HG03159 (cell line): ENCODE measurements around the gene DSP.

ENCODE experiments used
- ATAC-seq: cut with Tn5 transposase; IDR thresholded peaks from one replicate; pipeline ENCODE4 v1.9.1; 2021; ENCODE audit warnings: mild to moderate bottlenecking, moderate library complexity; ENCODE audit not compliant: unreplicated experiment

Gene DSP

DNA sequence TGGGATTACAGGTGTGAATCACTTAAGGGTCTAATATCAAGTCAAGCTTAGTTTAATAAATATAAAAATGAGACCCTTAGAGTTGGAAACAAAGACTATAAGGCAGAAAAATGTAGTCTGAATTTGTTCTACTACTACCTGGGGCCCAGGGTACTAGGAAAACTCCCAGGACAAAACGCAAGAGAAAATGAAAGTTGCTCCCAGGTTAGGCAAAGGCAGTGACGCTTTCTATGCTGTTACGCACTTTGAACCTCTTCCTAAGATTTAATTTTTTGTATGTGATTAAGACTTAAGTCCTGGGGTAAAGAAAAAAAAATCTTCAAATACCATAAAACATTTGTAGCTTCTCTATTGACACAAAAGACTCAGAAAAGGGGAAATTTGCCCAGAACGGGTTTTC is 17.3 kb downstream of the DSP start:
- no peak for ATAC-seq

DNA sequence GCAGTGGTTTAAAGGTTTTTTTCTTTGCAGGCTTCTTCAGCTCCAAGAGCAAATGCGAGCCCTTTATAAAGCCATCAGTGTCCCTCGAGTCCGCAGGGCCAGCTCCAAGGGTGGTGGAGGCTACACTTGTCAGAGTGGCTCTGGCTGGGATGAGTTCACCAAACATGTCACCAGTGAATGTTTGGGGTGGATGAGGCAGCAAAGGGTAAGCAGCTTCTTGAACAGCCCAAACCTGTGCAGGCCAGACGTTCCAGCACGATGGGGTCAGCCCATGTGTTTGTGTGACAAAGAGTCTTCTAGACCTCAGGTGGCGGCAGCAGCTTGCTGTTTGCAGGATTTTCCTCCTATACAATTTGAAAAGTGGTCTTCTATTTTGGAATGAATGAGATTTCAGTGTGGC is 17.7 kb downstream of the DSP start:
- no peak for ATAC-seq

DNA sequence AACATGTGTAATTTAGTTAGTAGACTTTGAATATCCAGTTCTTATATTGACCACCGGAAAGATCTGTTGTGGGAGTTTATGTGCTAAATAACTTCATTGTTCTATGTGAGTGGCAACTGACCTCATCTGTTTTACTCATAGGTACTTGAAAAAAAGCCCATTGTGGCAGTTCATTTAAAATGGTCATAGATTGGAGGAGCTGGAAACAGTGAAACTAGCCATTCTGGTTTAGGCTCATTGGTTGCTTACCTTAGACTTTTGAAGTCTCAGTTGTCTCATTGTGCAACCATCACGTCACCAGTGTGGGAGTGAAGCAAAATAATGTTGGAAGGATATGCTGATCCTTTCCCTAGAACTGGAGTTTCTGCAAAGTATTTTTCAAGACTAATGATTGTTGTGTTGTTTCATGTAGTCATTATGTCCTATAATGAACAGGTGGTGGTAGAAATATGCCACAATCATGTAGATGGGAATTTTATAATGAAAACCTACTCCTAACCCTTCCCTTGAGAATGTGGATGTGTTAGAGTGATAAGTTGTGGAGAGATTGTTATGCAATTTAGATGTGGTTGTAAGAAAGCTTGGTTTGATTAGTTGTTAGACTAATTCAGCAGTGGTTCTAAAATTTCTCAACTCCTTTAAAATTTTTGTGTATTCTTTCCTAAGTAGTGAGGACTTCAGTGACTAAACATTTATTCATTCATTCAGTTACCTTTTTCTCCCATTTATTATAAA is 18.3 kb downstream of the DSP start:
- ATAC-seq: no peak

DNA sequence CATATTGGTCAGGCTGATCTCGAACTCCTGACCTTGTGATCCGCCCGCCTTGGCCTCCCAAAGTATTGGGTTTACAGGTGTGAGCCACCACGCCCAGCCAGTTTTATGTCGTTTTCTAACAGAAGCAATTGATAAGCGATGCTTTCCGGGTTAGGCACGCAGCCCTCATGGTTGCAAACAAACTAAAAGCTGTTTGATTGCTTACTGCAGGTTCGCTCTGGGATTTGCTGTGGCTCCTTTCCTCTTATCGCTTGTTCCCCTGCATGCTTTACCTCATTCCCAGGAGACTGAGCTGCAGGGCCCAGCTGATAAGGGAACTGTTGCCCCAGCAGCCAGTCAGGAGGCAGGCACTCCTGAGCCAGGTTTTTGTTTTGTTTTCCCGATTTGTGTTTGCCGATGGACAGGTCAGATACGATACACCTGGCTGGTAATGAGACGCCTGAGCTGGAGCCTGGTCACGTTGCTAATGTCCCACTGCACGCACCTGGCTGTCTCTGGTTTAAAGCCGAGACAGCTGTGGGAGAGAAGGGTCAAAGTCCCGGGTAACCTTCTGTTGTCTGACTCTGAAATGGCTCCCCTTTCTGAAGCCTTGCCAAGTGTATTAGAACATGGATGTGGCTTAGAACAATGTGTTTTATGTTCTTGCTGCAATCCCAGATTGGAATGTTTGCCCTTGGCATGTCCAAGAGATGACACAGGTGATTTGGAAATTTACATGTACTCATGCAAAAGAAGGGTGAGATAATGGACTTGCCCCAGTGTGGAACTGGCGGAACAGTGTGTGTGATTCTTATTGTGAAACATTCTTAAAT is 19.9 kb downstream of the DSP start:
- ATAC-seq: no peak

DNA sequence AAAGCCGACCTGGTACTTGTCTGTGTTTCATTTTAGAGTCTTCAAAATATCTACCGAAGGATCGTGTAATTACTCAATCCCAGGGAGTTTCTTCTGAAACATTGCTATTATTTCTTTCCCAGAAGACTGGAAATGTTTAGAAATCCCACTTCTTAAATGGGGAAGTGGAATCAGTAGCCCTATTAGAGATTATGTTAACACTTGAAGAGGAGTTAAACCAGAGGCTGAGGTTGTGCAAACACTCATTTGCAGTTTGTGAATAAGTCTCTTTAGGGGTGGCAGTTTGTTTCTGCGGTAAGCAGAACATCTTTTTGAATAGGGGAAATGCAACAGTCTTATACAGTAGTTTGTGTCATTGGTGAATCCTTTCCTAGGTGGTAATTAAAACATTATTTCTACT is 21.3 kb downstream of the DSP start:
- ATAC-seq: no peak

DNA sequence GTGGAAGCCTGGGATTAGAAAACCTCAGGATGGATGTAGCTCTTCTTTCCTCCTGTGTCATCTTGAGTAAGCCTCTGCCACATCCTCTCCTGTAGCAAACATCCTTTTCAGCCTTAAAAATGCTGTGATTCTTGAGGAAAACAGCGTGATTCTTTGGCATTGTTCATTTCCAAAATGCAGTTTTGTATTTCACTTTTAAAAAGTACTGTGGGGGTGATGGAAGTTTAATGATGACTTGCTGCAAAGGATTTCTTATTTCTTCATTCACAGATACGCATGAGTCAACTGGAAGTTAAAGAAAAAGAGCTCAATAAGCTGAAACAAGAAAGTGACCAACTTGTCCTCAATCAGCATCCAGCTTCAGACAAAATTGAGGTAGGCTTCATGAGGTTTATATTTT is 24.6 kb downstream of the DSP start:
- ATAC-seq: no peak

DNA sequence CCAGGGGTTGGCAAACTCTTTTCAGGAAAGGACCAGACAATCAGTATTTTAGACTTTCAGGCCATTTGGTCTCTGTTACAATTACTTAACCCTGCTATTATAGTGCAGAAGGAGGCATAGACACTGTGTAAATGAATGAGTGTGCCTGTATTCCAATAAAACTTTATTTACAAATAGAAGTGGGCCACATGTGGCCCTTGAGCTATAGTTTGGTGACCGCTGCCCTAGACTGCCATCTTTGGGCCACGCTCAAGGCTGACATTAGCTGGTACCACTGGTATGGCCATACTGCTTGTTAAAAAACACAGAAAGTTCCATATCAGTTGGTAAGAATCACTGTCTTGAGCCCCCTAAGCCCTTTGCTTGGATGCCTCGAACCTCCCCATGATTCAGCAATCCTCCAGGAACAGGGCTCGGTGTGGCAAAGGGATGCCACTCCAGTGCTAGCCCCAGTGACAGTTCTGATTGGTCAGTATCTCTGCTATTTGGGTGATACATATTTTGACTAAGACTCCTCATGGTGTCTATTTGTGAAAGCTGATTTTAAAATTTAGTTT is 25.2 kb downstream of the DSP start:
- no peak for ATAC-seq

DNA sequence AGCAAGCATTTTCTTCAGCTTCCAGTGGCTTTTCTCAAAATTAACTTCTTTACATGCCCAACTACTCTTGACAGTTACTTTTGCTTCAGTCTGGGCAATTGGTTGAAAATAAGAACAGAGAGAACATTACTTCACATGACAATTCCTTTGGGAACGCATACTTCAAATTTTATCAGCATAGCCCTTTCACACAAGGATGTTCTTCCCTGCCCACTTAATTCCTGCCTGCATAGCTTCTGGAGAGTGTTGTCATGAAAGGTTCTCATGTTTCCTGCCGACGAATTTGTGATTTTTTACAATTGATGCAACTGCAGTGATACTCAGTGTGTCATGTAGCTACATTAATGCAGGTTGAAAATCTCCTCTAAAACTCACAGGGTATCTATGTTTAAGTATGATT is 26.6 kb downstream of the DSP start:
- no peak for ATAC-seq

DNA sequence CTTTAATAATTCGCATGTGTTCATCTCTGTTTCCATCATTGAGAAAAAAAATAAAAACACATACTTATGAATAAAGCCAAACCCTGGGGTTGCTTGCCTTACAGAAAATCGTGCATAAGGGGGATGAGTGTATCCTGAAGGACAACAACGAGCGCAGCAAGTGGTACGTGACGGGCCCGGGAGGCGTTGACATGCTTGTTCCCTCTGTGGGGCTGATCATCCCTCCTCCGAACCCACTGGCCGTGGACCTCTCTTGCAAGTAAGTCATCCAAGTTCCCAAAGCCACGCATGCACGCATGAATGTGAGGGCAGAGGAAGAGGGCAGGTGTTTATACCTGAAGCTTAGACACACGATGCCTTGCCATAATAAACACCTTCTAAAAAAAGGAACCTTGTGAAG is 27.6 kb downstream of the DSP start:
- no peak for ATAC-seq

DNA sequence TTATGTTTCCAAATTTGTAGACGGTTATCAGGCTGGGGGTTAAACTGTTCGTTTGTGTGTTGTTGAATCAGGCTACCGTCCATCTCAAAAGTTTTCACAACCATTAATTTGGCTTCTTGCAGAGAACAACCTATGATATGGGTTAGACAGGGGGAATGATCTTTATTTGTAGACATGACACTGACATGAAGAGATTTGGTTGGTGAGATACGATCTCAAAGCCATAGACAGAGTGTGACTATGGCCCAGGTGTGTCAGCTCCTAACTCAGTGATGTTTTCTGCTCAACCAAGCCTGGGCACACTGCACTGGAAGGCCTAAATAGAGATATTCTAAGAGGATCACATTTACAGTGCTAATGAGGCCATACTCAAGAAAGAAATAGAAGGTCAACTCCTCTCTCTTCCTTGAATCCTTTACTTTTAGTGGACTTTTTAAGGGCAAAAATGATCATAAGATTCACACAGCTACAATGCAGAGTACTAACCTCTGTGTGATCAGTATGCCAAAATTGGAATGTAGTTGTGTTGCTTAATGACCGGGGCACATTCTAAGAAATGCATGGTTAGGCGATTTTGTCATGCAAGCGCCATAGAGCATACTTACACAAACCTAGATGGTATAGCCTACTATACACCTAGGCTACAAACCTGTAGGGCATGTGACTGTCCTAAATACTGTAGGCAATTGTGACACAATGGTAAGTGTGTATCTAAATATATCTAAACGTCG is 30.9 kb downstream of the DSP start:
- no peak for ATAC-seq

DNA sequence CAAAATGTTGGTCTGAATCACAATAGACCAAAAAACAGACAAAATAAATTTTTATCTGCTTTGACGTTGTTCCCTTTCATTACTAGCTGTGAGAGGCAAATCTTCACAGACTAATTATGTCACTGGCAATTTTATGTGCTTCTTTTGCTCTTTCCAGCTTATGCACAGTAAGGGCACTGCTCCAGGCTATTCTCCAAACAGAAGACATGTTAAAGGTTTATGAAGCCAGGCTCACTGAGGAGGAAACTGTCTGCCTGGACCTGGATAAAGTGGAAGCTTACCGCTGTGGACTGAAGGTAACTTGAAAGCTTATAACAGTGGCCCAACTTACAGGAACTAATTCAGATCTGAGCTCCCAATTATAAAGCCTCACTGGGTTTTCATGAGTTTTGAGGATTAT is 33.0 kb downstream of the DSP start:
- no peak for ATAC-seq

DNA sequence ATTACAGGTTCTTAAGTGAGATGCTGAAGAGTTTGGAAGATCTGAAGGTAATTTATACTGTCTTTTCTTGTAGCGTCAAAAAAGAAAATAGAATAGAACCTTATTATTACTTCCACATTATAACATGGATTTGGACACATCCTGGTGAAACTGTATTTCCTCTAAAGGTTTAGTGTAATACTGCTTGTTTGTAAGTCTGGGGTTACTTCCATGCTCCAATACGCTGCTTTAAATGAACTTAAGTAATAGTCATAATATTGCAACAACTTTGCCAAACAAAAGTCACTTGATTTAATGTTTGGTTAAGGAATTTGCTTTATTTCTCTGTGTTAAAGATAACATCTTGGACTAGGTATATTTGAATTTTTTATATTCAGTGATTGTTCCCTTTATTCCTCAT is 37.0 kb downstream of the DSP start:
- no peak for ATAC-seq

DNA sequence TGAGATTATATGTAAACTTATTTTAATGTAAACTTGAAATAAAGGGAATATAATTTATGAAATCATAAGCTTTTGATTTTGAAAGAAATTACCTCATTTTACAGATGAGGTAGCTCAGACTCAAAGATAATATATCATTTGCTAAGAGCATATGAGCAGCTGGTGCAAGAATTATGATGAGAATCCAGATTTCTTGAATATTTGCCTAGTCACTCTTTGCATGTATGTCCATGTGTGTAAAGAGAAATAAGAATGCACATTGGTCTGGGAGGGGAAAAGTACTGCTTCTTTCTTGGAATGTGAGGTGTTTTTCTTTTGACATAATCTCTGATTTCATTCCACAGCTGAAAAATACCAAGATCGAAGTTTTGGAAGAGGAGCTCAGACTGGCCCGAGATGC is 37.5 kb downstream of the DSP start:
- no peak for ATAC-seq

DNA sequence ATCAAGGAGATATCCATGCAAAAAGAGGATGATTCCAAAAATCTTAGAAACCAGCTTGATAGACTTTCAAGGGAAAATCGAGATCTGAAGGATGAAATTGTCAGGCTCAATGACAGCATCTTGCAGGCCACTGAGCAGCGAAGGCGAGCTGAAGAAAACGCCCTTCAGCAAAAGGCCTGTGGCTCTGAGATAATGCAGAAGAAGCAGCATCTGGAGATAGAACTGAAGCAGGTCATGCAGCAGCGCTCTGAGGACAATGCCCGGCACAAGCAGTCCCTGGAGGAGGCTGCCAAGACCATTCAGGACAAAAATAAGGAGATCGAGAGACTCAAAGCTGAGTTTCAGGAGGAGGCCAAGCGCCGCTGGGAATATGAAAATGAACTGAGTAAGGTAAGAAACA is 38.4 kb downstream of the DSP start:
- no peak for ATAC-seq

DNA sequence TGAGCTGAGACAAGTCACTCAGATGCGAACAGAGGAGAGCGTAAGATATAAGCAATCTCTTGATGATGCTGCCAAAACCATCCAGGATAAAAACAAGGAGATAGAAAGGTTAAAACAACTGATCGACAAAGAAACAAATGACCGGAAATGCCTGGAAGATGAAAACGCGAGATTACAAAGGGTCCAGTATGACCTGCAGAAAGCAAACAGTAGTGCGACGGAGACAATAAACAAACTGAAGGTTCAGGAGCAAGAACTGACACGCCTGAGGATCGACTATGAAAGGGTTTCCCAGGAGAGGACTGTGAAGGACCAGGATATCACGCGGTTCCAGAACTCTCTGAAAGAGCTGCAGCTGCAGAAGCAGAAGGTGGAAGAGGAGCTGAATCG is 39.1 kb downstream of the DSP start:
- ATAC-seq: no peak

DNA sequence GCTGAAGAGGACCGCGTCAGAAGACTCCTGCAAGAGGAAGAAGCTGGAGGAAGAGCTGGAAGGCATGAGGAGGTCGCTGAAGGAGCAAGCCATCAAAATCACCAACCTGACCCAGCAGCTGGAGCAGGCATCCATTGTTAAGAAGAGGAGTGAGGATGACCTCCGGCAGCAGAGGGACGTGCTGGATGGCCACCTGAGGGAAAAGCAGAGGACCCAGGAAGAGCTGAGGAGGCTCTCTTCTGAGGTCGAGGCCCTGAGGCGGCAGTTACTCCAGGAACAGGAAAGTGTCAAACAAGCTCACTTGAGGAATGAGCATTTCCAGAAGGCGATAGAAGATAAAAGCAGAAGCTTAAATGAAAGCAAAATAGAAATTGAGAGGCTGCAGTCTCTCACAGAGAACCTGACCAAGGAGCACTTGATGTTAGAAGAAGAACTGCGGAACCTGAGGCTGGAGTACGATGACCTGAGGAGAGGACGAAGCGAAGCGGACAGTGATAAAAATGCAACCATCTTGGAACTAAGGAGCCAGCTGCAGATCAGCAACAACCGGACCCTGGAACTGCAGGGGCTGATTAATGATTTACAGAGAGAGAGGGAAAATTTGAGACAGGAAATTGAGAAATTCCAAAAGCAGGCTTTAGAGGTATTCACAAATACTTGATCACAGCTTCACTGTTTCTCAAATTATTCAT is 39.6 kb downstream of the DSP start:
- no peak for ATAC-seq

DNA sequence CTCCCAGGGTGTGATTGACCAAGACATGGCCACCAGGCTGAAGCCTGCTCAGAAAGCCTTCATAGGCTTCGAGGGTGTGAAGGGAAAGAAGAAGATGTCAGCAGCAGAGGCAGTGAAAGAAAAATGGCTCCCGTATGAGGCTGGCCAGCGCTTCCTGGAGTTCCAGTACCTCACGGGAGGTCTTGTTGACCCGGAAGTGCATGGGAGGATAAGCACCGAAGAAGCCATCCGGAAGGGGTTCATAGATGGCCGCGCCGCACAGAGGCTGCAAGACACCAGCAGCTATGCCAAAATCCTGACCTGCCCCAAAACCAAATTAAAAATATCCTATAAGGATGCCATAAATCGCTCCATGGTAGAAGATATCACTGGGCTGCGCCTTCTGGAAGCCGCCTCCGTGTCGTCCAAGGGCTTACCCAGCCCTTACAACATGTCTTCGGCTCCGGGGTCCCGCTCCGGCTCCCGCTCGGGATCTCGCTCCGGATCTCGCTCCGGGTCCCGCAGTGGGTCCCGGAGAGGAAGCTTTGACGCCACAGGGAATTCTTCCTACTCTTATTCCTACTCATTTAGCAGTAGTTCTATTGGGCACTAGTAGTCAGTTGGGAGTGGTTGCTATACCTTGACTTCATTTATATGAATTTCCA is 43.9 kb downstream of the DSP start:
- no peak for ATAC-seq

DNA sequence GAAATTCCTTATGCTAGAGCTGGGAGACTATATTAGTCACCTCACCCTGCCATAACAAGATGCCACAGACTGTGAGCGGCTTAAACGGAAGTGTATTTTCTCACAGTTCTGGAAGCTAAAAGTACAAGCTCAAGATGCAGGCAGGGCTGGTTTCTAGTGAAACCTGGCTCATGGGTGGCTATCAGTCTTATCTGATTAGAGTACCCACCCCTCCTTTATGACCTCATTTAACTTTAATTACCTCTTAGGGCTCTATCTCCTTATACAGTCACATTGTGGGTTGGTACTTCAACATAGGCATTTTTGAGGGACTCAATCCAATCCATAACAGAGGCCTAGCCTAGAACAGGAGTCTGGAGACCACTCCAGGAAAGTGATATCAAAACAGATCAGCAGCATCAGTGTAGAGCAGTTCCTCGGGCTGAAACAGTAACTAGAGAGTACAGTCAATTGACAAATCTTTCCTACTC is 46.2 kb downstream of the DSP start:
- ATAC-seq: no peak

DNA sequence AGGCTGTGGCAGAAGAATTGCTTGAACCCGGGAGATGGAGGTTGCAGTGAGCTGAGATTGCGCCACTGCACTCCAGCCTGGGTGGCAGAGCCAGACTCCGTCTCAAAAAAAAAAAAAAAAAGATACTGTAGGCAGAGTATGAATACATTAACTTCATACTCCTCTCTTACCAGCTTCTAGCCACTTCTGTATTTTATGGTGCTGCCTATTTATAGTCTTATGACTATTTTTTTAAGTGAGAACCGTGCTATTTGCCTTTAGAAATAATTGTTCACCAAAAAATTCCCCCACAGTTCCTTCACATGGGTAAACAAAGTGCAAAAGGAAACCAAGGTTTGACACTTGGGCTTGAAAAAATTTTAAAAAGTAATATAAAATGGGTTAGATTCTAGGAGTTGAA is 47.0 kb downstream of the DSP start:
- no peak for ATAC-seq

DNA sequence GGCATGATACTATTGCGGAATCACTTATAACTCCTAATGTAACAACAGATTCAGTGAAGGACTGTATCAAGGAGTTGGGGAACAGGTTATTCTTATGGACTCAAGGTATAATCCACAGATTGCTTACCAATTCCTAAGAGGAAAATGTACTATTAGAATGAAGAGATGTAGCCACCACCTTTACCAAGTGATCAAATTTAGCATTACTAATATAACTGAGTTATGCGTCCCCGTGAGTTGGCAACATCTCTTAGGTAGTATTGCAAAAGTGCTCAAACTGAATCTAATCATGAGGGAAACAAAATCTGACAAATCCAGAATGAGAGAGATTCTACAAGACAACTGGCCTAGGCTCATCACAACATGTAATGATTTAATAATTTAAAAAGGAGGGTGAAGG is 47.8 kb downstream of the DSP start:
- no peak for ATAC-seq
